GM11168 (cell line): Measurements from ENCODE around the gene SCUBE2.
"Not testable (repeated sequence)": the region's sequence is repeated elsewhere in the genome, so short reads cannot be mapped to it uniquely, and the experiment has no call there.

ENCODE experiments used
- in situ Hi-C: fragments of 300-500 bp; cut with MboI; formaldehyde crosslinking; loops from one replicate; pipeline ENCODE4 v1.12.0; 2022; ENCODE audit warnings: low sequenced_read_pairs; ENCODE audit not compliant: unreplicated experiment

SCUBE2 gene

DNA sequence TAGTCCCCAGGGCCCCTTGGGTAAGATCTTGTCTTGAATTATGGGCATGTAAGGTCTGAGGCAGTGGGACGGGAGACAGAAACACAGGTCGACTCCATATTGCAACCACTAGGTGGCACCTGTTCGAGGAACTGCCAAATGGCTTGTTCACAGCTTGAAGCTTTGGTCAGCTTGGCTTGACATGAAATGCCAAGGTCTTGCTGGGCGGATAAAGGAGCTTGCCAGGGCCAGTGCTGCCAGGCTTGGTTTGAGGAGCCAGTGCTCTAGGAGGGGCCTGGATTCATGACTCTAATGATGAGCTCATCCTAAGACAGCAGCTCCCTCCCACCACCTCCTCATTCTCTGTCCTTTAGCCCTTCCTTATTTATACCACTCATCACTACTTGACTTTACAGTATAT is 75.7 kb downstream of the SCUBE2 start:
- in situ Hi-C loops = loop anchor here (5.0 kb wide), 1 partner anchor 122 kb away; no protein-coding TSS in a partner anchor

DNA sequence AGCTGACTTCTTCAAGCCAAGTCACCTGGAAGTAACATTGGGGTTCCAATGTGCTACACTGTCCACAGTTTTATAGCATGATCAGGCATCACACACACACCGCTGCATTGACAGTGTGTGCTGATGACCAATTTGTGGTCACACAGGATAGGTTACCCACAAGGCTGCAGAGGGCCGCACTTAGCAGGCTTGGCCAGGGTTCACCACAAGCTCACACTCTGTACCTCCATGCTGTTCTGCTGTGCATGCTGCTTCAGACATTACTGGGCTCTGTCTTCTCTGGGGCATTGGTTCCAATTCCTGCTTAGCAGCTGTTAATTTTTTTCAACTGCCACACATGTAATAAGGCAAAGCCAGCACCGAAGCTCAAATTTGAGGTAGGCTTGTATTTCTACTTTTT is 76.6 kb downstream of the SCUBE2 start:
- in situ Hi-C loops = loop anchor here (5.0 kb wide), 1 partner anchor 122 kb away; no protein-coding TSS in a partner anchor

DNA sequence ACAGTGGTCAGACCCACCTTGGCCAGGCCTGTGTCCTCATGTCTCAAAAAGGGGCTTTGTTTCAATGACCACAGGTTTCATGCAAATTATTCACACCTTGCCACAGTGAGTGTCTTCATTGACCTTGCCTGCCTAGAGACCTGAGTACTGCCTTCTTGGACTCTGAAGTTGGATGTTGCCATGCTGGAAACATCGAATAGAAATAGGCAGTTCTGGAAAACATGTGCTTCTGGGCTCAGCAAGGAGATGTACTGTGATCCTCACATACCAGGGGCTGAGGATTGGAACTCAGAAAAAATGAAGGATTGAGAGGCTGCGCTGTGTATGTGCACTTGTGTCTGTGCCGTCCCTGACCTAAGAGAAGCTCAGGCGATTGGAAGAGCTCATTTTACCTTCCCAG is 78.0 kb downstream of the SCUBE2 start:
- in situ Hi-C loops = no loop called here

DNA sequence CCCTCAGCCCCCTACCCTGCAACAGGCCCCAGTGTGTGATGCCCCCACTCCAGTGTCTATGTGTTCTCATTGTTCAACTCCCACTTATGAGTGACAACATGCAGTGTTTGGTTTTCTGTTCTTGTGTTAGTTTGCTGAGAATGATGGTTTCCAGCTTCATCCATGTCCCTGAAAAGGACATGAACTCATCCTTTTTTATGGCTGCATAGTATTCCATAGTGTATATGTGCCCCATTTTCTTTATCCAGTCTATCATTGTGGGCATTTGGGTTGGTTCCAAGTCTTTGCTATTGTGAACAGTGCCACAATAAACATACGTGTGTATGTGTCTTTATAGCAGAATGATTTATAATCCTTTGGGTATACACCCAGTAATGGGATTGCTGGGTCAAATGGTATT is 81.9 kb downstream of the SCUBE2 start:
- in situ Hi-C loops = not testable (repeated sequence)

DNA sequence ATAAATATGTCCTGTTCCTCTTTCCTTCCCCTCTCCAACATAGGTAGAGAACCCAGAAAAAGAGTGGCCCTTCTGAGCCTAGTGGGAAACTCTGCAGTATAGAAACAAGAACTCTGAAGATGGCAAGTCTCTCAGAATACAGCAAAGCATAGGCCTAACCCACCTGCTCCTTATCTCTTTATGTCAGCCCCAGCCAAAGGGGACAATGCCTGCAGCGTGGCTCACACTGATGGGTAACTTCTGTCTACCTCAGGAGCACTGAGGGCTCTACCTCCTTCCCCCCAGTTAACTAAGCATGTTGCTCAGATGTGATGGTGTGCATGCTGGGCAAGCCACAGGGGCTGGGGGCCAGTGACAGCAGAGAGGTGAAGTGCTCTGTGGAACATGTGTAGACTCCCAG is 82.7 kb downstream of the SCUBE2 start:
- in situ Hi-C loops = no loop called here

DNA sequence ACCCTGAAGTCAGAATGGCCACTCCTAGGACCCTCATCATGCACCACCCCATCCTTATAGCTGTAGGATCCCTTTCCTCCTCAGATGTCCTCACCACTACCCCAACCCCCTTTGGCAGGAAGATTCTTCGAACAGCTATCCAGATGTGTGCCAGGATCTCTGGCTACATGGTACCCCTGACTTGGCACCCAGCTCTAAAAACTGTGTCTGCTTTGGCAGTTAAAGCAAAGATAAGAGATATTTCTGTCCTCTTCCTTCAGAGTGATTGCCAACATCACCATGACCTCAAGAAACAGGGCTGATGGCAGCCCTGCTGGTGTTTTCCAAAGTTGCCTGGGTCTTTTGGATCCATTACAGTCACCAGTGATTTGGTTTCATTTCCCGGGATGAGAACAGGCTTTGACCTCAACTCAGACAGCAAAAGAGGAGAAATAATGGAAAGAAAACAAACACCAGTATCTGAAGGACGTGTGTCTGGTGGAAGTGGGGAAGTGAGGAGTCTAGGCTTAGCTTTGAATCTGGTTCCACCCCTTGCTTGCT is 83.3 kb downstream of the SCUBE2 start:
- in situ Hi-C loops = no loop called here

DNA sequence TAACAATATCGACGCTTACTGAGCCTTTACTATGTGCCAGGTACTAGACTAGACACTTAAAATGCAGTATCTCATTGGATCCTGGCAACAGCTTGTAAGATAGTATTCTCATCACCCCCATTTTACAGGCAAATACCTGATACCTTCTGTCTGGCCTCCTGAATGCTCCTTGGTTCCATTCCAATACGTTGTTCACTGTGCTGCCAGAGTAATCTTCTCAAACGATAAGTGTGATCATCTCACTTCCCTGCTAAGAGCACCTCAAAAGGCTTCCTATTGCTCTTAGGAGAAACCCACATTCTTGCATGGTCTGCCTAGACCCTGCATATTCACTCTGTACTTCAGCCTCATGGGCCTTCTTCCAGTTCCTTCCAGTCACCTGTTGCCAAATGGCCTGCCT is 86.3 kb downstream of the SCUBE2 start:
- in situ Hi-C loops = no loop called here

DNA sequence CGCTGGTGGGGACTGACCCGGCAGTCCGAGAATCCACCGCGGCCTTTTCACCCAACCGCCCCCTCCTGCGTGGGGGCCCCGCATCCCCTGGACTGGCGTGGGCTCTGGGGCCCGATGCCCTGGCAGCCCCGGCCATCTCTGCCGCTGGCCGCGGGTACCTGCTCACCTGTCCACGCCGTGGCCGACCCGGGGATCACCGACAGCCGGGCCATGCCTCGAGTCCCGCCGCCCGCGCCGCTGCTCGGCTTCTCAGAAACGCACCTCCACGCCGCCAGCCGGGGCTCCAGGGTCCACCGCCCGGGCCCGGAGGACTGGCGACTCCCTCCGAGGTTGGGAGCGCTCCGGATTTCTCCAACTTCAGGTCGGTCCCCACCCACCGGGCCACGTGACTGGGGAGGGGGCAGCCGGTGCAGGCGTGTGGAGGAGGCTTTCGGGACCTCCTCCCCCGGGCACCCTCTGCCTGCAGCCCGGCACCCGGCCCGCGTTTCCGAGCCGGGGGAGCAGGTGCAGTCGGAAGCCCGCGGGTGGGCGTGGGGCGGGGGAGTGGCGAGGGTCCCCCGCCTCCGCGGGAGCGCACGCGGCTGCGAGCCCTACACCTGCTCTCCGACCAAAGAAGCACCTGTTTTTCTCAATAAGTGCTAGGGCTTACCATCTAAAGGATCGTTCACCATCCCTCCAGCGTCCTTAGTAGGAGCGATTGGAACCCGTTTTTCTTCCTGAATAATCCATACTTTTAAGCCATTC is 87.0 kb downstream of the SCUBE2 start:
- in situ Hi-C loops = no loop called here

DNA sequence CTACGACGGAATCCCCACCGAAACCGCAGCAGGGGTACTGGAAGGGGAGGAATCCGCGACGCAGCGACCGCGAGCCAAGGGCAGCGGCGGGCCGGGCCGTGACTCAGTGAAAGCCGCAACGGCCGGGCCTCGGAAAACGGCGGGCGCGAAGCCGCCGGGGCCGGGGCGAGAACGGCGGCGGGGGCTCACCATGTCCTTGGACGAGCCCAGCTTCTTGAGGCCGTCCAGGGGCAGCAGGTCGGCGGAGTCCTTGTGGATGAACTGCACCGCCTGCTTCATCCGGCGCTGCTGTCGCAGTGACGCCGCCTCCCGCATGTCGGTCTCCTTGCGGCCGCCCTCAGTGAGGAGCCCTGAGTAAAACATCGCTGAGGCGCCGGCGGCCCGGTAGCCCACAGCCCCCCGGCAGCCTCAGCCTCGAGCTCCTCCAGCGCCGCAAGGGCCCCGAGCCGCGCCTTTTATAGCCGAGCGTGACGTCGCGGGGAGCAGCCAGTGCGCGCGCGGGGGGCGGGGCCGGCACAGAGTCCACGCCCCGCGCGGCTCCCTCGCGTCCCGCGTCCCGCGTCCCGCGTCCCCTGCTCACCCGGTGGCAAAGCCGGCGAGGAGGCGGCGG is 87.7 kb downstream of the SCUBE2 start, which contains the start of gene NRIP3:
NRIP3 (minus strand) TSS at position 429 of the 610 bp plus-strand sequence; CDS start at position 363, 66 bp downstream.
- in situ Hi-C loops = no loop called here

DNA sequence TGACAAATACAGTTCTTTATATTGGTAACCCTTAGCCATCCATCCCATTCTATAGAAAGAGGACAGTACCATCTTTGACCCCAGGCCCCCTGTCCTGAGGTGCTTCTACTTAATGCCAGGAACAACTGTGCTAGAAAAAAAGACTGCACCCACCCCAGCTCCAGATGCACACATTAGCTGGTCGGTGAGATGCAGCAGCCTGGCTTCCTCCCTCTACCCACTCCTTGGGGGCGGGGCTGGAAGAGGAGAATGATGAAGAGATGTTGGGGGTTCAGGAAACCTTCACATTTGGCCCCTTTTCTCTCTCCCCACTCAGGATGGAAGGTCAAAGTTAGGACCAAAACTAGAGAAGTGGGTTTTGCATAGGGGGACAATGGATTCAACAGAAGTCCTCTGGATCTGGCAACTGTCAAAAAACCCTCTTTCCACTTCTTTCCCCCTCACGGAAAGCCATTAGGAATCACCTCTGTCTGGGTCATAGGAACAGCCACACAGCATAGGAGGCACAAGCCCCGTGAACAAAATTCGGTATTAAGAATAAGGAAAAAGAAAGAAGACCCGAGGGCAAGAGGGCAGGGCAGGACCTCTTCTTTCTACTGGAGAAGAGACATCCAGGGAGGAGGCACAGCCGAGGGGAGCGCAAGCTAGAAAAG is 88.4 kb downstream of the SCUBE2 start:
- in situ Hi-C loops = no loop called here

DNA sequence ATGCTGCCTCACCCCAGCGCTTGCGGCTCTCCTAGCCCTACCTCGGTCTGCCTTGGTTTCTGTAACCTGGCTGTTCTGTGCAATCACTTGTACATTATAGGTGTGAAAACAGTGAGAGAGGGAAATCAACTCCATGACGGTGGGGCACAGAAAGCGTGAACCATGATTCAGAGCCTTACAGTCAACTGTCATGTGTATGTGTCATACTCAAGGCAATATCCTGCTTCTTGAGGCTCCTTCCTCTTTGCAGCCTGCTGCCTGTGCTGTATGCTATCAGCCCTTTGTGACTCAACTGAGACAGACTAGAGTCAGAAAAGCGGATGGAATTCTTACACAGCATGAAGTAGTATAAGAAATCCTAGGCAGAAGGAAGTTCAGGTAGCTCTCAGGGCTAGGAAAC is 89.7 kb downstream of the SCUBE2 start:
- in situ Hi-C loops = no loop called here

DNA sequence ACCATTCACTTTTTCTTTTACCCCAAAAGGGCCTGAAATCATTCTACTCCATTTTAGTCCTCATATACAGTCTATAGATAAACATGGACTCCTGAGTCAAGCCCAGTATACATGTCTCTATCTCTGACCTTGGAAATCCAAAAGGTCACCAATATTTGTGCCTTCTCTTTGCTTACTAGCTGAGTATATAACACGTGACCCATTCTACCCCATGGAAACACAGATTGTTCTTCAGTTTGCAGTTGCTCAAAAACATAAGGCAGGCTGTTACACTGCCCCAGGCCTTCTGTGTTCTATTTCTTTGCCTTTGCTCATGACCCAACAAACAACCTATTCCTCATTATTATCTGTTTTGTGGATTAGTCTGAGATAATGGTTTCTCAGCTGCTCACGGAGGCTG is 93.4 kb downstream of the SCUBE2 start:
- in situ Hi-C loops = no loop called here

DNA sequence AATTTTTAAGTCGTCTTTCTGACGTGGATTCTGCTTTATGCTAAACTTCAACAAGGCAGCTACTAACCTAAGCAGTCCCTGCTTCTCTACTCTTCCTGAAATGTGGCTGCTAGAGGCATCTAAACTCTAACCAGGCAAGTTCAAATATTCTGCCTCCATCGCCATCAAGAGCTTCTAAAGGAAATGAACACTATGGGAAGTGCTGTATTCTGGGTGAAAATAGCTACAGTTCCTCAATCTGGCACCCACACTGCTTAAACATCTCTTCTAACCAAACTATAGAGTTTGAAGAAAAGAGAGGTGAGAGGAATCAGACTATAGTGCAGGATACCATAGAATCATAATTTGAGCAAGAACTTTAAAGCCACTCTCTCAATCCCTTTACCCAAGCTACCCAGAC is 93.9 kb downstream of the SCUBE2 start:
- in situ Hi-C loops = no loop called here

DNA sequence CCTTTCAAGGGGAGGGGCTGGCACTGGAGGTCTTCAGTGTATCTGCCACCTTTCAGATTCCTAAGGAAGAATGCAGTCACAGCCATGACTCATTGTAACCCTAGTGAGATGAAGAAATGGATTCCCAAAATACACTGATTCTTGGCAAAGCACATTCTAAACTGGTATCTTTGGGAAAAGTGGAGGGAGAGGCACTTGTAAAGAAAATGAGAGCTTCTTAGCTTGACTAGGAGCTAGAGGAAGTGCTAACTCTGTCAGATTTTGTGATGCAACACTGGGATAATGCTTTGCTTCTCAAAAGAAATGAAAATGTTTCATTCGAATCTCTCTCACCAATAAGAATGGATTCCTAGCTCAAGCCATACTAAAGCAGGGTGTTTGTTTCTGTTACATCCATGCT is 101.9 kb downstream of the SCUBE2 start:
- in situ Hi-C loops = no loop called here

DNA sequence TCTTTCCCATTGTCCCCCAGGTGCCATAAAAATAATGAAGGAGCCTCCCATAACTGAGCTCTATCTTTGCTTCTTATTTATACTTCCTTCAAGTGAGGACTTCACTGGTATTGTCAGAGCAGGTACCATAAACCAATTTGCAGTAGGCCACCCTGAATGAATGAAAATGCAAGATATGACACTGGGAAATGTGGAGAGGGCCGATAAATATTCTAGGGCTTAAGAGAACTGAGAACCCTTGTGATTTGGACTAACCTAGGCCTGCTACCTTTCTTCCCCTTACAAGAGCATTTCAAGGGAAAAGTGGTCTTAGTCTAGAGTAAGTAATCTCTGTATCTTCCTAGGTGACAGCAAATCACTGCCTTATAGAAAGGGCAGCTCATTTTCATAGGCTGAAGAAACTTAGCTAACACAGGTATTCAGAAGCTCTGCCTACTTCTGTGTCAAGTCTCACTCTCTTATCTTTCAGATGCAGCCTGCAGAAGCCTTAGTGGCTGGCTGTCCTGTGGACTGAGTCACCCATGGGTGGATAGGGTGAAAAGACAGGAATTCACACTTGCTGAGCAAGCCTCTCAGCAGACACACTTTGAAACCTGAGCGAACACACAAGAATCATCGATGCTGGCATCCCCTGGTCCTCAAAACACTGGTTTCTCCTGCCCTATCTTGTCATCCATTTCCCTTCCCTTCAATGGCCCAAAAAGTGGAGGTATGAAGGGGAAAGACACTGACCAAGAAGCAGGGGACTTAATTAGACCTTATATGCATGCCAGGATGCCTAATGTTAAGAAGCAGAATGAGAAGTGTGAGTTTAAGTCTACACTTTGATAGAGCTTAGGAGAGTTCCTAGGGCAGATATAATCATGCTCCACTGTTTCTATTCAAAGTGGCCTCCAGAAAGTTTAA is 102.8 kb downstream of the SCUBE2 start:
- in situ Hi-C loops = no loop called here

DNA sequence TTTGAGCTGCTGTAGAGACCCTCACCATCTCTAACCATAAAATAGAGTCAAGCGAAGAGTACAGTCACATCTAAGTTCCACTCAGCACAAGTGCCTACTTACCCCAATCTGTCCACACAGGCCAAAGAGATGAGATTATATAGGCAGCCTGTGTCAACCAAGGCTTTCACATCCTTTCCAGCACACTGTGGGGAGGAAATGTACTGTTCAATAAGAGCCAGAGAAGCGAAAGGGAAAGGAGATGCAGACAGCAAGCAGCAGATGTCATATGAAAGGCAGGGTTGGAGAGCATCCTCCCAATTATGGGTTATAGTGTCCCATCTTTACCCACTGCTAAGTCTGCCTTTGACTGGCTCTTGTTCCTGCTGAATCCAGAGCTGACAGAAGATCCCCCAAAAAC is 104.0 kb downstream of the SCUBE2 start:
- in situ Hi-C loops = no loop called here

DNA sequence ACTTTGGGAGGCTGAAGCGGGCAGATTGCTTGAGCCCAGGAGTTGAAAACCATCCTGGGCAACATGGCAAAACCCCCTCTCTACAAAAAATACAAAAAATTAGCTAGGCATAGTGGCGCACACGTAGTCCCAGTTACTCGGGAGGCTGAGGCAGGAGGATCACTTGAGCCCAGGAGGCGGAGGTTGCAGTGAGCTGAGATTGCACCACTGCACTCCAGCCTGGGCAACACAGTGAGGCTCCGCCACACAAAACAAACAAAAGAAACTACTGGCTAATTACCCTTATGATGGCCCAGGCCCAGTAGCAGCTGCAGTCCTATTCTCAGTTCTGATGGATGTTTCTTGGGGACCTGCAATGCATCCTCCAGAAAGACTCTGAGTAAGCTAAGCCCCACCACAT is 104.6 kb downstream of the SCUBE2 start:
- in situ Hi-C loops = not testable (repeated sequence)

DNA sequence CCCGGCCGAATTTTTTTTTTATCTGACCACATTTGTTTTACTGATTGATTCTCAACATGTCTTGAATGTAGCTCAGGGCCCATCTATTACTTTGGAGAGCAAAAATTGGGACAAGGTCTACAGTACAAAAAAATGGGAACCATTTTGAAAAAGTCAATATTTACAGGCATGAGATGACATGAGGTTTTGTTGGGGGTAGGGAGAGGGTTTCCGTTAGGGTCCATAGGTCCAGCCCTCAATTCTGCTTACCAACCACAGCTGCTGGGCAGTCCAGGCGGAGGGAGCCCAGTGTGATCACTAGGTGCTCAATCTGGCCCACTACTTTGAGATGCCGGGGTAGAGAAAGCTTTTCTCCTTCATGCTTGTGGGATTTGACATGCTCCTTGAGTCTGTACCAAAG is 105.9 kb downstream of the SCUBE2 start:
- in situ Hi-C loops = no loop called here

DNA sequence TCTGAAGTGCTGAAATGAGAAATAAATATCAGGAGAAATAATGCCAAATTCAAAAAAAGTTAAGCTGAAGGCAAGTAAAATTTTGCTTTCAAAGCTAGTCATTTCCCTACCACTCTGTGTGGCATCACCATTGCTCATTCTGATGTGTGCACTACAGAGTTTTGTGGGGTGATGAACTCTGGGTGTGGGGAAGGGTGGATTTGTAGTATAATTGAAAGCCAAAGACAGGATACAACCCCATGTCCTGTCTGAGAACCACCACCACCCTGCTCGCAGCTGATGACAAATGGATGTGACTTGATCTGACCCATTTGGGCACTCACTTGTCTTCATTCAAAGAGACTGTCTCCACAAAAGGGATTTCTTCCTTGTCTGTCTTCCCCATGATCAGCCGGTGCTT is 107.8 kb downstream of the SCUBE2 start:
- in situ Hi-C loops = no loop called here

DNA sequence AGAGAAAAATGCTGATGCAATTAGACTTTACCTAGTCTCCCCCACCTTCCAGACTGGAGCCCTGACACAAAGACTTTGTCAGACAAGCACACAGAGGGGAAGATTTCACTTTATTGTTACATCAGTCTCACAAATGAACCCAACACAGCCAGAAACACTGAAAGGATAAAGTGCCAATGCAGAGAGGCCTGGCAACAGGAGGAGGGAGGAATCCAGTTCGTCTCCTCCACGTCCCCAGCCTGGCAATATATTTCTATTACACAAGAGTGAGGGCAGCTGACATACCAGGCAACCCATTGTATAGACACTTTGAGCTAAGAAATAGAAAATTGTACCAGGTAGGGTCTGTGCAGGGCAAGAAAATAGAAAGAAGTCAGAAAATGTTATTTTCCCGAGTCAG is 110.9 kb downstream of the SCUBE2 start:
- in situ Hi-C loops = no loop called here
